DOHH2 (cell line): ENCODE measurements around the gene YPEL5.

ENCODE experiments used
- H3F3A ChIP-seq: fragments of 200-600 bp; sonication (generic), shearing (Covaris generic); 2 replicates; pipeline ENCODE4 v1.6.0; 2016; ENCODE audit warnings: antibody characterized with exemption, mild to moderate bottlenecking; ENCODE audit not compliant: control insufficient read depth, insufficient read depth
- H3K27ac ChIP-seq: fragments of 200-600 bp; sonication (generic); 2 replicates; pipeline ENCODE4 v1.5.1; 2014; ENCODE audit warnings: low read depth, mild to moderate bottlenecking, low read length, moderate library complexity
- H3K27me3 ChIP-seq: fragments of 200-600 bp; sonication (generic); 2 replicates; pipeline ENCODE4 v1.6.1; 2014; ENCODE audit warnings: mild to moderate bottlenecking, low read length, mixed read lengths; ENCODE audit not compliant: control insufficient read depth
- H3K36me3 ChIP-seq: fragments of 200-600 bp; sonication (generic); 2 replicates; pipeline ENCODE4 v1.6.1; 2014; ENCODE audit warnings: mild to moderate bottlenecking, low read length, moderate library complexity, mixed read lengths; ENCODE audit not compliant: control insufficient read depth
- H3K4me1 ChIP-seq: fragments of 200-600 bp; sonication (generic); 2 replicates; pipeline ENCODE4 v1.6.1; 2014; ENCODE audit warnings: mild to moderate bottlenecking, low read length, mixed read lengths; ENCODE audit not compliant: control insufficient read depth
- H3K4me2 ChIP-seq: fragments of 200-600 bp; sonication (generic); 2 replicates; pipeline ENCODE4 v1.6.0; 2014; ENCODE audit warnings: mild to moderate bottlenecking, low read length, moderate library complexity
- H3K4me3 ChIP-seq: fragments of 200-600 bp; sonication (generic); 2 replicates; pipeline ENCODE4 v1.5.1; 2014; ENCODE audit warnings: mild to moderate bottlenecking, low read length, mixed read lengths
- H3K79me2 ChIP-seq: fragments of 200-600 bp; sonication (generic); 2 replicates; pipeline ENCODE4 v1.6.1; 2014; ENCODE audit warnings: mild to moderate bottlenecking, low read length, mixed read lengths; ENCODE audit not compliant: control insufficient read depth
- H3K9me2 ChIP-seq: fragments of 200-600 bp; sonication (generic); replicated peaks from 2 replicates; pipeline ENCODE4 v1.6.1; 2014; ENCODE audit warnings: mild to moderate bottlenecking, low read length, mixed read lengths; ENCODE audit not compliant: control insufficient read depth
- H3K9me3 ChIP-seq: fragments of 200-600 bp; sonication (generic); 2 replicates; pipeline ENCODE4 v1.6.1; 2014; ENCODE audit warnings: antibody characterized with exemption, low read length, mixed read lengths; ENCODE audit not compliant: control insufficient read depth, insufficient read depth
- H4K20me1 ChIP-seq: fragments of 200-600 bp; sonication (generic); 2 replicates; pipeline ENCODE4 v1.6.0; 2014; ENCODE audit warnings: low read depth, mild to moderate bottlenecking, antibody characterized with exemption, low read length, moderate library complexity; ENCODE audit not compliant: control insufficient read depth, insufficient read depth
- CTCF ChIP-seq: fragments of 200-600 bp; sonication (generic); IDR thresholded peaks from one replicate; pipeline ENCODE4 v1.5.1; 2014; ENCODE audit warnings: antibody characterized with exemption, mild to moderate bottlenecking, low read depth, low read length; ENCODE audit not compliant: poor library complexity, severe bottlenecking
- EZH2phosphoT487 ChIP-seq: fragments of 200-600 bp; sonication (generic); IDR thresholded peaks from 2 replicates; pipeline ENCODE4 v1.6.1; 2017; ENCODE audit warnings: borderline replicate concordance, mild to moderate bottlenecking, antibody characterized with exemption, low read length, moderate library complexity, mixed read lengths

The YPEL5 gene

GRCh38 chr2:30161929-30162706 lies 15.3 kb downstream of the YPEL5 start:
- Histone ChIP-seq H3F3A (peaks cover 4% of the 10 kb centered on the region), H3K4me1 (peaks cover 58% of the 10 kb centered on the region), H4K20me1 (no peaks in the 10 kb centered on the region), H3K4me2 (no peak overlapping the region), H3K79me2 (no peaks in the 10 kb centered on the region), H3K36me3 (peaks cover 23% of the 10 kb centered on the region), H3K4me3 (no peak overlapping the region), H3K9me2 (no peaks in the 10 kb centered on the region), H3K27me3 (no peaks in the 10 kb centered on the region), H3K9me3 (no peaks in the 10 kb centered on the region), H3K27ac (no peak overlapping the region)
- TF ChIP-seq CTCF (no peak), EZH2phosphoT487 (no peak)

- no peak overlapping the region for H3K27ac ChIP-seq
- peaks cover 55% of the 10 kb centered on the region for H3K4me1 ChIP-seq
- peaks cover 4% of the 10 kb centered on the region for H3F3A ChIP-seq
- no peaks in the 10 kb centered on the region for H4K20me1 ChIP-seq
- no peaks in the 10 kb centered on the region for H3K27me3 ChIP-seq
- no peaks in the 10 kb centered on the region for H3K79me2 ChIP-seq
- no peaks in the 10 kb centered on the region for H3K9me3 ChIP-seq
- H3K4me3 ChIP-seq = no peak overlapping the region
- H3K4me2 ChIP-seq = no peak overlapping the region
- no peaks in the 10 kb centered on the region for H3K9me2 ChIP-seq
- H3K36me3 ChIP-seq = peaks cover 20% of the 10 kb centered on the region
- TF ChIP-seq EZH2phosphoT487 (no peak), CTCF (no peak)
Measured at GRCh38 chr2:30162806-30163205, 16.0 kb downstream of the YPEL5 start.

GRCh38 chr2:30164131-30164925 lies 17.5 kb downstream of the YPEL5 start:
- TF ChIP-seq EZH2phosphoT487 (no peak), CTCF (no peak)
- Histone ChIP-seq H3K27ac (no peak overlapping the region), H3K4me2 (peak overlapping the region; percentile 25), H3K4me3 (no peak overlapping the region), H3K36me3 (peaks cover 5% of the 10 kb centered on the region; the same call in 1 of the 2 replicates), H3F3A (peaks cover 4% of the 10 kb centered on the region), H4K20me1 (no peaks in the 10 kb centered on the region), H3K27me3 (no peaks in the 10 kb centered on the region), H3K9me3 (no peaks in the 10 kb centered on the region), H3K4me1 (peaks cover 40% of the 10 kb centered on the region), H3K9me2 (no peaks in the 10 kb centered on the region), H3K79me2 (no peaks in the 10 kb centered on the region)
